ENCODE measurements around the gene CEBPG.

DNA sequence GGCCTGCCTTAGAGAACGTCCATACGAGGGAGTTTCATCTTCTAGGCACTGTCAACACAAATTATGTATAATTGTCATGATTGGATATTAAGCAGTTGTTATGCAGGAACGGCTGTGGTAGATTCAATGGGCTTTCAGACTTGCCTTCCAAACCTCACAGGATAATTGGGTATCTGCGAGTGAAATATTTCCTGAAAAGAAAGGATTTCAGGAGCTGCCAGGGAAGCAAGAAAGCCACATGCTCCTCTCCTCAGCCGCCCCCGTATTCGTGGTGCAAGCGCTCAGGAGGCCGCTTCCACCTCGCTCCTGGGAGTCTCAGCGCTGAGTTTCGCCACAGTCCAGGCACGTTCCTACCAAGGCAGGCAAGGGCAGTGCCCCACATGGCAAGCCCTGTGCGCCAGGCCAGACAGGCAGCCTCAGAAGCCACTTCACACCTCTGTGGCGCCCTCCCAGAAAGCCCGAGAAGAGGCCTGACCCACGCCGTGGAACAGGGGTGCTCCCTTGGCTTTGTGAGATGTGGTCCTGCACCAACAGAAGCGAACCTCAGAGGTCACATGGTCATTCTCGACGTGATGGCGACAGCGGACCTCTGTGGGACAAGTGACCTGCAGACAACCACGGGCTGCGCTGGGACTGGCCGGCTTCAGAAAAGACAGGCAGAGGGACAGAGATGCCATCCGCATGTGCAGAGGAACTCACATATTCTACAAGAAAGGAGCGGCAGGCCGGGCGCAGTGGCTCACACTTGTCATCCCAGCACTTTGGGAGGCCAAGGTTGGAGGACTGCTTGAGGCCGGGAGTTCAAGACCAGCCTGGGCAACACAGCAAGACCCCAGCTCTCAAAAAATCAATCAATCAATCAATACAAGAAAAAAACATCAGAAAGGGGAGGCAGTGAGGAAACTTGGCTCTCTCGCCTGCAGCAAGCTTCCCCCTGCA, 41.4 kb downstream of the CEBPG start:
- TF ChIP-seq EP300 (IDR thresholded peaks at IDR 0.05) (no peak), POLR2AphosphoS5 (IDR thresholded peaks at IDR 0.05) (no peak)
- TF ChIP-seq, protein P1, sequence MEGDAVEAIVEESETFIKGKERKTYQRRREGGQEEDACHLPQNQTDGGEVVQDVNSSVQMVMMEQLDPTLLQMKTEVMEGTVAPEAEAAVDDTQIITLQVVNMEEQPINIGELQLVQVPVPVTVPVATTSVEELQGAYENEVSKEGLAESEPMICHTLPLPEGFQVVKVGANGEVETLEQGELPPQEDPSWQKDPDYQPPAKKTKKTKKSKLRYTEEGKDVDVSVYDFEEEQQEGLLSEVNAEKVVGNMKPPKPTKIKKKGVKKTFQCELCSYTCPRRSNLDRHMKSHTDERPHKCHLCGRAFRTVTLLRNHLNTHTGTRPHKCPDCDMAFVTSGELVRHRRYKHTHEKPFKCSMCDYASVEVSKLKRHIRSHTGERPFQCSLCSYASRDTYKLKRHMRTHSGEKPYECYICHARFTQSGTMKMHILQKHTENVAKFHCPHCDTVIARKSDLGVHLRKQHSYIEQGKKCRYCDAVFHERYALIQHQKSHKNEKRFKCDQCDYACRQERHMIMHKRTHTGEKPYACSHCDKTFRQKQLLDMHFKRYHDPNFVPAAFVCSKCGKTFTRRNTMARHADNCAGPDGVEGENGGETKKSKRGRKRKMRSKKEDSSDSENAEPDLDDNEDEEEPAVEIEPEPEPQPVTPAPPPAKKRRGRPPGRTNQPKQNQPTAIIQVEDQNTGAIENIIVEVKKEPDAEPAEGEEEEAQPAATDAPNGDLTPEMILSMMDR (IDR thresholded peaks at IDR 0.05): no peak

Data from stomach (tissue), 4 donors.